Keratinocyte (primary cell): ENCODE measurements around the gene MACROH2A2. TPM values are rescaled to one million over a fixed set of nuclear protein-coding genes. Genes with fewer than 3 reads are reported as not detected.

ENCODE experiments used
- DNase-seq: peaks from one replicate; pipeline ENCODE4 v3.0.0-alpha.2; 2011; ENCODE audit warnings: low read depth, missing footprints, low spot score
- FAIRE-seq: peaks from 2 replicates; lab custom pipeline; 2011; peaks lifted over from hg19 to GRCh38; lab: Jason Lieb, UNC
- H2AFZ ChIP-seq: 2 replicates; pipeline ENCODE4 v1.6.0; 2012; ENCODE audit warnings: low read length, control low read depth, inconsistent platforms; ENCODE audit not compliant: control insufficient read depth
- H3K27ac ChIP-seq: 2 replicates; pipeline ENCODE4 v1.5.1; 2011; ENCODE audit warnings: low read length; ENCODE audit not compliant: control insufficient read depth, insufficient read depth
- H3K27me3 ChIP-seq: 3 replicates; pipeline ENCODE4 v1.6.0; 2011; ENCODE audit warnings: low read length; ENCODE audit not compliant: control insufficient read depth, insufficient read depth; ENCODE audit errors: extremely low read depth
- H3K36me3 ChIP-seq, 2 experiments: 2 replicates in 1 of 2; 3 replicates in 1 of 2; pipeline ENCODE4 v1.5.1; 2011; ENCODE audit warnings: low read length in 2 of 2, mild to moderate bottlenecking in 1 of 2; ENCODE audit not compliant: control insufficient read depth in 2 of 2, insufficient read depth in 2 of 2; ENCODE audit errors: extremely low read depth in 1 of 2
- H3K4me1 ChIP-seq: 3 replicates; pipeline ENCODE4 v1.5.1; 2011; ENCODE audit warnings: low read length; ENCODE audit not compliant: control insufficient read depth, insufficient read depth; ENCODE audit errors: extremely low read depth
- H3K4me2 ChIP-seq: 3 replicates; pipeline ENCODE4 v1.6.0; 2011; ENCODE audit warnings: low read depth, low read length; ENCODE audit not compliant: control insufficient read depth, insufficient read depth; ENCODE audit errors: extremely low read depth
- H3K4me3 ChIP-seq, 3 experiments: fragments of 200-600 bp in 1 of 3; sonication (generic) in 1 of 3; 2 replicates in 2 of 3; 3 replicates in 1 of 3; pipeline ENCODE4 v1.5.1; 2011 to 2016; ENCODE audit warnings: low read length in 3 of 3, mild to moderate bottlenecking in 3 of 3, control low read depth in 2 of 3, inconsistent platforms in 1 of 3, low read depth in 1 of 3, mixed read lengths in 1 of 3, mixed run types in 1 of 3, moderate library complexity in 1 of 3; ENCODE audit not compliant: control insufficient read depth in 2 of 3, insufficient read depth in 2 of 3; ENCODE audit errors: extremely low read depth in 1 of 3
- H3K79me2 ChIP-seq: 2 replicates; pipeline ENCODE4 v1.6.0; 2012; ENCODE audit warnings: low read length; ENCODE audit not compliant: control insufficient read depth, insufficient read depth
- H3K9ac ChIP-seq: 3 replicates; pipeline ENCODE4 v1.6.0; 2011; ENCODE audit warnings: low read length; ENCODE audit not compliant: control insufficient read depth, insufficient read depth; ENCODE audit errors: extremely low read depth
- H3K9me1 ChIP-seq: 3 replicates; pipeline ENCODE4 v1.6.0; 2011; ENCODE audit warnings: low read length; ENCODE audit not compliant: control insufficient read depth, insufficient read depth; ENCODE audit errors: extremely low read depth
- H3K9me3 ChIP-seq: 2 replicates; pipeline ENCODE4 v1.5.1; 2012; ENCODE audit warnings: low read depth, low read length; ENCODE audit not compliant: control insufficient read depth
- H4K20me1 ChIP-seq: 3 replicates; pipeline ENCODE4 v1.6.0; 2011; ENCODE audit warnings: low read length; ENCODE audit not compliant: control insufficient read depth, insufficient read depth; ENCODE audit errors: extremely low read depth
- EZH2 ChIP-seq: IDR thresholded peaks from one replicate; pipeline ENCODE4 v1.6.1; 2012; ENCODE audit warnings: inconsistent platforms, mild to moderate bottlenecking, low read length, moderate library complexity
- dilution Hi-C: fragments of 300-500 bp; cut with MboI; formaldehyde crosslinking; loops from one replicate; pipeline ENCODE4 v1.7.0; 2020; ENCODE audit warnings: low sequenced_read_pairs; ENCODE audit not compliant: extremely low pct_ligation_motif_present
- polyA plus RNA-seq, 5 experiments: library from polyadenylated mRNA; depleted of rRNA in 3 of 5; stranded (reverse) in 3 of 5; stranded (forward) in 1 of 5; unstranded in 1 of 5; fragments of >200 nt; gene quantifications; 1 replicate in 1 of 5; 2 replicates in 3 of 5; 3 replicates in 1 of 5; pipeline versions ENCODE4 v1.2.1 to v1.2.3, GENCODE V29; 2011 to 2012; ENCODE audit warnings: missing spikeins in 2 of 5, low read depth in 1 of 5, low replicate concordance in 1 of 5
- TF ChIP-seq, protein P1 (sequence below), 3 experiments: IDR thresholded peaks in 1 of 3; conservative IDR thresholded peaks in 1 of 3; optimal IDR thresholded peaks in 1 of 3; 2 replicates in 2 of 3; 3 replicates in 1 of 3; pipeline versions ENCODE3 to v1.5.1; 2011; ENCODE audit warnings: low read length in 3 of 3, mild to moderate bottlenecking in 3 of 3, moderate library complexity in 2 of 3, control low read depth in 1 of 3, inconsistent platforms in 1 of 3; ENCODE audit not compliant: insufficient read depth in 2 of 3; ENCODE audit errors: extremely low read depth in 1 of 3

MACROH2A2 gene
- polyA plus RNA-seq, 1 donor (not counting 4 experiments of a cell fraction or from before 2014, with no cell fraction given), result 11.6 TPM

DNA sequence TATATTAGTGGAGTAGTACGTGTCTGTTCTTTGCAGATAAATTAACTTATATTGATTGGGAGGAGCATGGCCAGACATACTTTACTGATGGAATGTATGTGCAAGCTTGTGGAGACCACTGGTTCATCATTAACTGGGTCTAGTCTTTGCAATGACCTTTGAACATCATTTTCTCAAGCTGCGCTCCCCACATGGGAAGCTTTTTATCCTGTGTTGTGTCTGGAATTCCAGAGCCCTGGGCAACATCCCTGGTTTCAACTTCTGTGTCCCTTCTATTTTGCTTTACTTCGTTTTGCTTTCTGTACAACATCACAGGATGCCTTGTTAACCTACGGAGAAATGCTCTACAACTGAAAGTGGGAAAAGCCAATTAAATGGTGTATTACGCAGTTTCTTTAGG is 38.3 kb downstream of the MACROH2A2 start:
- no peak overlapping the region for H2AFZ ChIP-seq
- DNase-seq (no peak), FAIRE-seq (no peak)
- H3K9me3 ChIP-seq, result no peaks in the 10 kb centered on the region
- TF ChIP-seq, protein P1, sequence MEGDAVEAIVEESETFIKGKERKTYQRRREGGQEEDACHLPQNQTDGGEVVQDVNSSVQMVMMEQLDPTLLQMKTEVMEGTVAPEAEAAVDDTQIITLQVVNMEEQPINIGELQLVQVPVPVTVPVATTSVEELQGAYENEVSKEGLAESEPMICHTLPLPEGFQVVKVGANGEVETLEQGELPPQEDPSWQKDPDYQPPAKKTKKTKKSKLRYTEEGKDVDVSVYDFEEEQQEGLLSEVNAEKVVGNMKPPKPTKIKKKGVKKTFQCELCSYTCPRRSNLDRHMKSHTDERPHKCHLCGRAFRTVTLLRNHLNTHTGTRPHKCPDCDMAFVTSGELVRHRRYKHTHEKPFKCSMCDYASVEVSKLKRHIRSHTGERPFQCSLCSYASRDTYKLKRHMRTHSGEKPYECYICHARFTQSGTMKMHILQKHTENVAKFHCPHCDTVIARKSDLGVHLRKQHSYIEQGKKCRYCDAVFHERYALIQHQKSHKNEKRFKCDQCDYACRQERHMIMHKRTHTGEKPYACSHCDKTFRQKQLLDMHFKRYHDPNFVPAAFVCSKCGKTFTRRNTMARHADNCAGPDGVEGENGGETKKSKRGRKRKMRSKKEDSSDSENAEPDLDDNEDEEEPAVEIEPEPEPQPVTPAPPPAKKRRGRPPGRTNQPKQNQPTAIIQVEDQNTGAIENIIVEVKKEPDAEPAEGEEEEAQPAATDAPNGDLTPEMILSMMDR (optimal IDR thresholded peaks at IDR 0.05 in 1 of 3, IDR thresholded peaks at IDR 0.05 in 1 of 3, conservative IDR thresholded peaks at IDR 0.05 in 1 of 3; ENCODE audit: extremely low read depth in 1 of 3, insufficient read depth in 2 of 3, low read length in 3 of 3), result no peak
- no peak for TF ChIP-seq EZH2
- H3K4me1 ChIP-seq, result peaks cover 6% of the 10 kb centered on the region
- H3K9ac ChIP-seq, result no peak overlapping the region
- no peaks in the 10 kb centered on the region for H3K9me1 ChIP-seq
- H4K20me1 ChIP-seq, result no peaks in the 10 kb centered on the region
- dilution Hi-C loops, result no loop called here
- no peak overlapping the region for H3K27ac ChIP-seq
- no peaks in the 10 kb centered on the region for H3K79me2 ChIP-seq
- no peak overlapping the region for H3K4me2 ChIP-seq
- H3K27me3 ChIP-seq, result no peaks in the 10 kb centered on the region
- no peak overlapping the region for H3K4me3 ChIP-seq
- peaks cover 4 to 9% of the 10 kb centered on the region in 2 experiments for H3K36me3 ChIP-seq

DNA sequence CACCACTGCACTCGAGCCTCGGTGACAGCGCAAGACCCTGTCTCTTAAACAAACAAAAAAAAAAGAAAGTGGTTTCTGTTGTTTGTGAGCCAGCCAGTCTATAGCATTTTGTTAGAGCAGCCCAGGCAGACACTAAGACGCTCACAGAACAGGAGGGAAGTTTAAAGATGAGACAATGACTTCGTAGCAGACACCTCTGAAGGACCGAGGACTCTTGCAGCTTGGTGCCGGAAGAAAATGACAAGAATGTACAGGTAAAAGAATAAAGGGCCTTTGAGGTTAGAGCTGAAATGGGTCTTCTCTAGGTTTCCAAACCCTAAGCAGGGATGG is 39.7 kb downstream of the MACROH2A2 start:
- H3K4me1 ChIP-seq, result peaks cover 6% of the 10 kb centered on the region
- no peak for TF ChIP-seq EZH2
- H2AFZ ChIP-seq, result no peak overlapping the region
- H3K27ac ChIP-seq, result no peak overlapping the region
- no peaks in the 10 kb centered on the region for H3K27me3 ChIP-seq
- H3K4me2 ChIP-seq, result no peak overlapping the region
- peaks cover 6 to 9% of the 10 kb centered on the region in 2 experiments for H3K36me3 ChIP-seq
- FAIRE-seq (no peak), DNase-seq (no peak)
- H4K20me1 ChIP-seq, result no peaks in the 10 kb centered on the region
- H3K9ac ChIP-seq, result no peak overlapping the region
- dilution Hi-C loops, result no loop called here
- H3K9me1 ChIP-seq, result no peaks in the 10 kb centered on the region
- H3K9me3 ChIP-seq, result no peaks in the 10 kb centered on the region
- H3K79me2 ChIP-seq, result no peaks in the 10 kb centered on the region
- H3K4me3 ChIP-seq, result no peak overlapping the region

DNA sequence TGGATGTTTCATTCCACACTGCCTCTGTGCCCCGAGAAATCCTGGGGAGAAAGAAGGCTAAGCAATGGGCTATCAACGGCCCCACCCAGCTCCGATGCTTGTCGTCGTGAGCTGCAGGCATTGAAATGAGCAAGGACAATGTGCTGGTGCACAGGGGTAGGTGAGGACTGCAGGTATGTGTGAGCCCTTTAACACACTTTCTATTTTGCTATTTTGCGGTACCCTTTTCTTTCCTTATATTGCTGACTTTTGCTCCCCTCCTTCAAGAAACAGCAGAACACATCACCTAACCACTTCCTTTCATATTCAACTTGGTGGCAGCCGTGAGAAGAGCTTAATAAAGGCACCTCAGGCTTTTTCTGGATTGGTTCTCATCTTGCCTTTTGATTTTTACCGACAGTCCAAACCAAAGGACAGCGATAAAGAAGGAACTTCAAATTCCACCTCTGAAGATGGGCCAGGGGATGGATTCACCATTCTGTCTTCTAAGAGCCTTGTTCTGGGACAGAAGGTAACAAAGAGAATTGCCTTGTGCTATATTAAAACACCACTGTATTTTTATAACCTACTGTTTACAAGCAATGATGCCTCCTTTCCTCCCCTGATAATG is 40.8 kb downstream of the MACROH2A2 start:
- no peak overlapping the region for H3K4me3 ChIP-seq
- H3K4me1 ChIP-seq, result peaks cover 6% of the 10 kb centered on the region
- H3K4me2 ChIP-seq, result no peak overlapping the region
- H3K9ac ChIP-seq, result no peak overlapping the region
- dilution Hi-C loops, result no loop called here
- DNase-seq, result no peak
- peaks cover 6 to 9% of the 10 kb centered on the region in 2 experiments for H3K36me3 ChIP-seq
- no peaks in the 10 kb centered on the region for H3K9me3 ChIP-seq
- no peaks in the 10 kb centered on the region for H3K27me3 ChIP-seq
- TF ChIP-seq, protein P1 (optimal IDR thresholded peaks at IDR 0.05 in 1 of 3, IDR thresholded peaks at IDR 0.05 in 1 of 3, conservative IDR thresholded peaks at IDR 0.05 in 1 of 3; ENCODE audit: extremely low read depth in 1 of 3, insufficient read depth in 2 of 3, low read length in 3 of 3), result no peak
- TF ChIP-seq EZH2, result no peak
- H3K79me2 ChIP-seq, result no peaks in the 10 kb centered on the region
- H3K27ac ChIP-seq, result no peak overlapping the region
- no peak for FAIRE-seq
- H3K9me1 ChIP-seq, result no peaks in the 10 kb centered on the region
- no peaks in the 10 kb centered on the region for H4K20me1 ChIP-seq
- H2AFZ ChIP-seq, result no peak overlapping the region
